Germinal center (tissue), 1 donor: Measurements from ENCODE around the gene GNAI2.
"Not testable (repeated sequence)": the region's sequence is repeated elsewhere in the genome, so short reads cannot be mapped to it uniquely, and the experiment has no call there.

Experiments
- DNase-seq: peaks from one replicate; pipeline ENCODE4 v3.0.0; 2012; ENCODE audit warnings: mixed read lengths, low spot score

GNAI2 gene

DNA sequence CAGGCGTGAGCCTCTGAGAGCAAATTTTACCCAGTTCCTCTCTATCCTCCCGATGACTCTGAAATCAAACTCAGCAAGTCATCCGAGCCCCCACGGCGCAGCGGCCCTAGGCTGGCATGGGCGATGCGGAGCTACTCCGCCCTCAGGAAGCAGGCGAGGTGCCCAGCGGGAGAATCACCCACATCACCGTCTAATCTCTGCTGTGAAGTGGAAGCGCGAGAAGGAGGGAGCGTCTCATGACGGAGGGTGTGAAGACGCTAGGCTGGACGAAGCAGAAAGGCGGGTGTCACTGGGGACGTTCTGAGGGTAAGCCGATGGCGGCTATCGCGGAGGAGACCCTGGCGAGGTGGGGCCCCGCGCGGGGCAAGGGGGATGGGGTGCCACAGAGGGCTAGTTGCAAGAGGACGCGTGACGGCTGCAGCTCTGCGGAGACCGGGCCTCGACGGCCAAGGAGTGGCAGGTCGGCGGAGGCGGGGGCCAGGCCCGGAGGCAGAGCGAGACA, 9.1 kb upstream of the GNAI2 start:
- DNase-seq = peak; percentile 54

DNA sequence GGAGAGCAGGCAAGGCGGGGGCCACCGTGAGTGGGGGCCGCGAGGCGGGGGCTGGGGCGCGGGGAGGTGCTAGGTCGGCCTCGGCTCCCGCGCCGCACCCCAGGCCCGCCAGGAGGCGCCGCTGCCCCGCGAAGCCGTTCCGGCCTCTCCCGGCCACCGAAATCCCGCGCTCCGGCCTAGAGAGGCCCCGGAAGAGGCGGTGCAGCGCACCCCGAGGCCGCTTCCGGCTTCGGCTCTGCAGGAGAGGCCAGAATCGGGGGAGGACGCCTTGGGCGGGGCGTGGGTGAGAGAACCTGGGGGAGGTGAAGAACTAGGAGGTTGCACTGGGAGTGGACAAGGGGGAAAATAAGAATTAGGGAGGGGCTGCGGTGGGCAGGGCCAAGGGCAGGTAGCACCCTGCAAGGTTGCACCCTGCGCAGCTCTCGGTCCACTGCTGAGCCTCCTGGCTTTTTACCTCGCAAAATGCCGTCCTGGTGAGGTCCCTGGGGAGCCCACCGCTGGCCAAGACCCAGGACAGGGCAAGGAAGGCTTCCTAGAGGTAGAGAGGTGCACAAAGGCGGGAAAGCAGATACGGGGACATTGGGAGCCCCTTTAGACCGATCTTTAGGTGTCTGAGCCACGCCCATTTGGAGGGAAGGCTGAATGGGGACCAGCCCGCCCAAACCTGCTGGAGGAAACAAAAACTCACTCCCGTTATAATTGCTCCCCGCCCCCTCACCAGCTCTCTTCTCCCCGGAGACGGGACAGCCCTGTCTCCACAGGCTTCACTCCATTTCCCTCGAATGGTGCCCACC, 8.4 kb upstream of the GNAI2 start:
- peak; percentile 91 for DNase-seq

DNA sequence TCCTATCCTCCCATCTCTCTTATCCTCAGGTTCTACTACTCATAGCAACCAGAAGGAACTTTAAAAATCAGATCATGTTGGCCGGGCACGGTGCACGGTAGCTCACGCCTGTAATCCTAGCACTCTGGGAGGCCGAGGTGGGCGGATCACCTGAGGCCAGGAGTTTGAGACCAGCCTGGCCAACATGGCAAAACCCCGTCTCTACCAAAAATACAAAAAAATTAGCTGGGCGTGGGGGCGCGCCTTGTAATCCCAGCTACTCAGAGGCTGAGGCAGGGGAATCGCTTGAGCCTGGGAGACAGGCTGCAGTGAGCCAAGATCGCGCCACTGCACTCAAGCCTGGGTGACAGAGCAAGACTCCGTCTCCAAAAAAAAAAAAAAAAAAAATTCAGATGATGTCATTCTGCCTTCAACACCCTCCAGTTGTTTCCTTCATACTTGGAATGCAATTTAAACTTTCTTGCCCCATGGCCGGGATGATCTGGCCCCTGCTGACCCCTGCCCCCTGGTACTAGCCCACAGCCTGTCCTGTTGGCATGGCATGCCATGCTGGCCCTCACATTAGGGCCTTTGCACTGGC, 7.7 kb upstream of the GNAI2 start:
- DNase-seq = not testable (repeated sequence)

DNA sequence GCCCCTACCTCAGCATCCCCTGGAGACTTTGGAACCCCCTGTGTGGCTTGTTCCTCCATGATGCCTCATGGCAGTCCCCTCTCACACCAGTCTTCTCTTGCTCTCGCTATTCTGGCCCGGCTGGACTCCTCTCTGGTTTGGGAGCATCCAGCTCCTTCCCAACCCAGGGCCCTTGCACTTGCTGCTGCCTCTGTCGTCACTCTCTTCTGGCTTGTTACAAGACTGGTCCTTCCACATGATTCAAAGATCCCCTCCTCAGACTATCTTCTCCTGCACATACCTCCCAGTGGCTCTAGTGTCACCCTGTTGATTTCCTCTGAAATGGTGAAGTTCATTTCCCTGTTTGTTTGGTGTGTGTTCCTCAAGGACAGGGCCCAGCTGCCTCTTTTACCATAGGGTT, 6.5 kb upstream of the GNAI2 start:
- DNase-seq = no peak

DNA sequence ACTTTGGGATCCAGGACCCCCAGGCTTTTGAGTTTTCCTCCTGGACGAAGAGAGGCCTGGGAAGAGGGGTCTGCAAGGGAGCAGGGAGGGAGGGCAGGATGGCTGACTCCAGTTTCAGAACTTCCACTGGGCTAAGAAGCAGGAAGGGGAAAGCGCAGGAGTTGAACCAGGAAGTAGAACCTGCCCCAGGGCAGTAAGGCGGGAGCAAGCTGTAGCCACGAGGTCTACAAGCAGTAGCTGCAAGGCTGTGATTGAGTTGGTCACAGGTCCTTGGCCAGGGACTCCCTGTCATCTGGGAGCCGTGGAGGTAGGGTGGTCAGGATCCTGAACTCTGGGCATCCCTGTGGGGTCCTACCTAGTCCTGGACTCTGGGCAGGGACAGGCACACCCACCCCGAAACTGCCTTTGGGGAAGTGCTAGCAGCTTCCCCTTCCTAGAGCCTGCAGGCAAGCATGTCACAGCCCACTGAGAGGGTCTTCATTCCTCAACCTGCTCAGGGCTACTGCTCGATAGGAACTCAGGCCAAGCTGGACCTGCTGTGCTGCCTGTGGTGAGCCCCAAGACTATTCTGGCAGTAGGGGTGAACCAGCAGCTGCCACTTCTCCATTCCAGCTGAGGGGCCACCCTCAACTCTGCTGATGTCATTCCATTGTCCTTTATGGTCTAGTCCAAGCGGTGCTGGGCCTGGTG, 5.8 kb upstream of the GNAI2 start:
- peak; percentile 31 for DNase-seq

DNA sequence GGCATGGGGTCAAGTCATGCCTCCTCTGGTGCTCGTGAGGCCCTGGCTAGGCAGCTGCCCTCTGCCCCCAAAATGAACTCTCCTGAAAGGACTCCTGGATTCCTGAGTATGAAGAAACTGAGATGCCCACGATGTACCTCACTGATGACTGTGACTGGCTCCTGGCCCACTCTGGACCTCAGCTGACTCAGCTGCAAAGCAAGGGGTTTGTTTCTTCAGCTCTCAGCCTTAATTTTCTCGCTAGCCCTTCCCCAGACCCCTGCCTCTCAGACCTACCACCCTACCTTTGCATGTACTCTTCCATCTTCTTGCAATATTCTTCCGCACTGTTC, 5.2 kb upstream of the GNAI2 start:
- DNase-seq = no peak

DNA sequence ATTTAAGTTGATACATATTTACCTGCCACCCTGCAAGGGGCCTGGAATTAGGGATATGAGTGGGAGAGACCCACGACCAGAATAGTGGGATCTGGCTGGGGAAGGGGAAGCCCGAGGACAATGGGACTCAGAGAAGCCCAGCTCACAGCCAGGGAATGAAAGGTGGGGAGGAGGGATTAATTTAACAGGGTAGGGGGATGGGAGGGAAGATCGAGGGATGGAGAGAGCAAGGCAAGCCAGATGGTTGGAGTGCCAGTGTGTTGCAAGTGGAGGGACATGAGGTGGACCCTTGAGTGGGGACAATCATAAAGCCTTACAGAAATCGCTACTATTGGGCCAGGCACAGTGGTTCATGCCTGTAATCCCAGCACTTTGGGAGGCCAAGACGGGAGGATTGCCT, 4.4 kb upstream of the GNAI2 start:
- DNase-seq = no peak

DNA sequence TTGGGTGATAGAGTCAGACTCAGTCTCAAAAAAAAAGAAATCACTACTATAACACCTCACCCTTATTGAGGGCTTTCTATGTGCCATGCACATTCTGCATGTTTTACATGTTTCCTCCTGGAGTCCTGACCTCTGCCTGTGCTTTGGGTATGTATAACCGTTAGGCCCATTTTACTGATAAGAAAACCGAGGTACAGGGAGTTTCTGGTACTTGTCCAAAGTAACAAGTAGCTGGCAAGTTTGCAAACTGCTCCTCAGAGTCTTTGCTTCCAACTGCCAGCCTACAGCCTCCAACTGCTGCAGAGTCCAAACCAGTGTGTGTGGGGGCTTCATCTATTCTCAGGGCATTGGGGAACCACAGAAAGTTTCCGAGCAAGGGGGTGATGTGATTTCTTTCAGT, 3.7 kb upstream of the GNAI2 start:
- no peak for DNase-seq

DNA sequence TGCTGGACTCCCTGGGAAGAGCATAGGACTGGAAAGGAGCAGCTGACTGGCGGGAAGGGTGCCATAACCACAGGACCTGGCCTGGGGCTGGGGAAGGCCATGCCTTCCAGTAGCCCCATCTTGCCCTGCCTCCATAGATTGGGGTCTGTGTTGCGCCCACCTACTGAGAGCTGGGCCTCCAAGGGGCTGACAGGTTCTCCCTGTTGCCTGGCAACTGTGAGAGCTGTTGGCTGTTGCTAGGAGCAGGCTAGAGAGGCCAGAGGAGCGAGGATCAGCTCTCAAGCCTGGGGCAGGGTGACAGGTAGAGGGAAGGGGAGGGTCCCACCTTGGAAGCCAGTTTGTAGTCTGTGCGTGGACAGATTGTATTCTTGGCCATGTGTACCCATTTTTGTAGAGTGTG, 2.8 kb upstream of the GNAI2 start:
- no peak for DNase-seq

DNA sequence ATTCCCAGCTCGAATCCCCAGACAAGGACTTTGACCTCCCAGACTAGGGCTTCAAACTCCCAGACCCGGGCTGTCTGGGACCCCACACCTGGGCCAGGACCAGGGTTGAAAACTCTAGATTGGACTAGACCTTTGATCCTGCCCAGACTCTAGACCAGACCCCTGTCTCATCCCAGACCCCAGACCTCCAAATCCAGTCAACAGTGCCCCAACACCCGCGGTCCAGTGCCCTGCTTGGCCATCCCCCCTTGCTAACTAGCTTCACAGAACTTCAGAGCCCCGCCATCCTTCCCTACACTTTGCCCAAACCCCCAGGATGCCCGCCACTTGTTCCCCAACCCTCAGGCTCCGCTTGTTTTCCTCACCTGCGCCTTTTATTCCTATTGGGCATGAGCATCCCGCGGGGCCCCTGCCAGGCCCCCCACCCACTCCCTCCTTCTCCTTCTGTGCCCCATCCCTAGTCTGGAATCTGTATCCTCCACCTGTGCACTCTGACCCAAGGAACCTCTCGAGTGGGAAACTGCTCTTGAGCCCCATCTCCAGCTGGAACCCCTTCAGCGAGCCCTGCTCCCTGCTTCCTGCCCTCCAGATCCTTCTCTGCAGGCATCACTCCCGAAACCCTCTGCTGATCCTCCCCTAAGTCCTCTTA, 604 bp downstream of the GNAI2 start:
- no peak for DNase-seq

DNA sequence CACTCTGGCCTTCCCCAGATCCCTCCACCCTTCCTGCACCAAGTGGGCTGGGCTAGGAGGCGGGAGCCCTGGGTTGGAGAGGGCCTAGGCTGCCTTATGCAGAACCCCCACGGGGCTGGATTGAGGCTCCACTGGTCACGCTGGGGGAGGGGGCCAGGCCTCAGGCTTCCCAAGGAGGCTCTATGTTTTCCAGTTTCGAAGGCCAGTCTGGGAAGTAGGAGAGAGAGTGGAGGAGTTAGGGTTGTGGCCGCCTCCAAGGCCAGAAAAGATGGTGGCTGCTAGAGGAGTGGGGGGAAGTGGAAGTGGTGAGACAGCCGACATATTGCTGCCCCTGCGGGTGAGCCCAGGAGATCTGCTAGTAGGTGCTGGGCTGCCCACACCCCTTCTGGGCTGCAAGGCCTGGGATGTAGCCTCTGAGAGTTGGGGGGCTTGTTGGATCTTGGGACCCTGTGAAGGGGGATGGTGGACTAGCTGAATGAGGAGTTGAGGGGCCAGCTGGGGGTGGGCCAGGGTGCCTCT, 1.2 kb downstream of the GNAI2 start:
- peak; percentile 59 for DNase-seq

DNA sequence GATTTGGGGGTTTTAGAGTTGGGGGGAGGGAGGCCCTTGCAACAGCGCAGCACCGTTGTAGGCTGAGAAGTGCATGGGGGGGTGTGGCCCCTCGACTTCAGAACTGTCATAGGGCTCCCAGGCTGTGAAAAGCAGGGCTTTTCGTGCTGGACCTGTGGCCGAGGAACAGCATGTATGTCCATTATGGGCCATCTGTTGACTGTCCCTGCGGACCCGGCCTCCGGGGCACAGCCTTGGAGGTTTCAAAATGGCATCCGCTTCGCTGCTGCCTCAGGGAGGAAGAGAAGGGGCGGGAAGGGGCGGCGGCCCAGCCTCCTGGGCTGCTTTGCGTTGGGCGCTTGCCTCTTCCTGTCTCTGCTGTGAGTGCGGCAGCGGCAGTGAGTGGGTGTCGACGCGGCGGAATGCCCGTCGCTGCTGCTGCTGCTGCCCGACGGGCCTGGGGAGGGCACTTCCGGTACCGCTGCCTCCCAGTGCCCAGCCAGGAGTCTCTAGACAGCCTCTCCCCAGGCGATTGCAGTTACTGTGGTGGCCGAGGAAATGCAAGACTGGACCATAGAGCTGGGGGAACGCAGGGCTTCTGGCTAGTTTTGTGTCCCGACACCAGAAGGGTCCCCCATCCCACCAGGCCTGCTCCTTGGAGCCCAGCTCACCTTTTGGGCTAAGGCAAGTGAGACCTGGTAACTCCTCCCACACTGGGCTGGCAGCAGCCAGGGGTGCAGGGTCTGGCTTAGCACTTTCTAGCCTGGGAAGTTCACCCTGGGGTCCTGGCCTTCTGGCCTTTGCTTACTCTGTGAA, 1.9 kb downstream of the GNAI2 start:
- peak; percentile 88 for DNase-seq

DNA sequence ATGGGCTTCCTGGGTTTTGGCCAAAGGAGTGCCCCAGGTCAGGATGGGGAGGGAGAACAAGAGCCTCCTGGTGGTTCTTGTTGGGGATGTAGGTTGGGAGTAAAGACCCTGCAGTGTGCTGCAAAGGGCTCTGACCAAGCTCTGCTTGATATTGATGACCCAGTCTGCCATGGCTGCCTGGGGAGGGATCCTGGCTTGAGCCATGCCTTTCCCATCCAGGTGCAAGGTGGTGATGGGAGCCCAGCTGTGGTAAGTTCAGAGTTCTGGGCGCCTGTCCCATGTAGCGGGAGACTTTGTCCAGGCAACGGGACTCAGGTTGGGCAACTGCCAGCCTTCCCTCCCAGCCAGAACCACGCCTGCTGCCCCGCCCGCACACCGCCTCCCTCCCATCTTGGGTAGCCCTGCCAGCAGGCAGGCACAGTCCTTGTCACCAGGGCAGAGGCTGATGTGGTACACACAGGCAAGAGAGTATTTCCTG, 2.6 kb downstream of the GNAI2 start:
- no peak for DNase-seq

DNA sequence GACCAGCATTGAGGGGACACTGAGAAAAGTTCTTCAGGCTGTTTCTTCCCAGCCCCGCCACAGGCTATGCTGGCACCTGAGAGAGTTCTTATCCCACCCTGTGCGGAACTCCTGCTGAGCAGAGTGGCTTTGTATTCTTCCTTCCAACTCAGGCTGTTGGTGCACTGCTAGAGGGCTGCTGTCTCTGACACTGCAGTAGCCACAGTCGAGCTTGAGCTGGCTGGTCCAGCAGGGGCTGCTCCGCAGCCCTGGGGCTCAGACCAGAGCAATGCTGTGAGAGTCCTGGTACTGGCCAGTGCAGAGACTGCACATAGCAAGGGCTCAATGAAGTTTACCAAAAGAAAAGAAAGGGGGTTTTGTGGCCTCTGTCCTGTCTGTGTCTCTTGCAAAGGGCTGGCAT, 3.6 kb downstream of the GNAI2 start:
- DNase-seq = no peak

DNA sequence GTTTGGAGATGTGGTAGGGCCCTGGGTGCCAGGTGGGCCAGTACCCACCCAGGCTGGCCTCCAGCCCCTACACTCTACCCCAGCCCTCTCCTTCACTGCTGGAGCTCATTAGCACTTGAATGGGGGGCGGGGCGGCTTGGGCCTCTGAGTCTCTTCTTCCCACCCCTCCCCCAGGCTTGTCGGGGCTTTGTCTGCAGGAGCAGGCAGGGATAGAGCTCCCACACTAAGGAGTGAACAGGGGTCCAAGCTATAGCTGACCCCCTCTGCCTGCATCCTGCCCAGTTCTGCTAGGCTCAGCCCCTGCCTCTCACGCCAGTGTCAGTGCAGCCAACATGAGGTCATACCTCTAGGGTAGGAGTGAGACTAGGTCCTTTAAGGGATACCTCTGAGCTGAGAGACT, 5.2 kb downstream of the GNAI2 start:
- DNase-seq = no peak

DNA sequence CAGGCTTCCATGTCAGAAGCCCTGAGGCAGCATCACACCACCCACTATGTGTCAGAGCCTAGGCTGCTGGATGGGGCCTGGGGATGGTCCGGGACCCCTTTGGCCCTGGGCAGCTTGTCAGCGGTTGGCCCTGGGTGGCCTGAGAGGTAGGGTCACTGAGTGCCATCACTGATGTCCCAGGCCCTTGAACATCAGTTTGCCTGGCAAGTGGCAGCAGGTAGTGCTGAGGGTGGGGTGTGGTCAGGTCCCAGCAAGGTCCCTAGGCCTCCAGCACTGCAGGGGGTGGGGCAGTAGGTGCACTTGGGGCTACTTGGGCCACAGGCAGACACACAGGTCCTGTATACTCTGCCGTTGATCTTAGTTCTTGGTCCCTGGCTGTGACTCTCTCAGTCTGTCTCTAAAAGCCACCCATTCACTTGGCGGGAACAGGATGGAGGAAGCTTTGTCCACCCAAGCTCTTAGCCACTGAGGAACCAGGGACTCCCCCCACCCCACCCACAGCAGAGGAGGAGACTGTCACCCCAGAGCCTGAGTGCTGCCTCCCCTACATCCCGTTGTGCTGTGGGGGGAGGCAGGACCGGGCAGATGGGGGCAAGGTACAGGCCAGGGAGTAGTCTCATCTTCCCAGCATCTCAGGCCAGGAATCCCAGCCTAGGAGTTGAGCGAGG, 5.8 kb downstream of the GNAI2 start:
- DNase-seq = no peak

DNA sequence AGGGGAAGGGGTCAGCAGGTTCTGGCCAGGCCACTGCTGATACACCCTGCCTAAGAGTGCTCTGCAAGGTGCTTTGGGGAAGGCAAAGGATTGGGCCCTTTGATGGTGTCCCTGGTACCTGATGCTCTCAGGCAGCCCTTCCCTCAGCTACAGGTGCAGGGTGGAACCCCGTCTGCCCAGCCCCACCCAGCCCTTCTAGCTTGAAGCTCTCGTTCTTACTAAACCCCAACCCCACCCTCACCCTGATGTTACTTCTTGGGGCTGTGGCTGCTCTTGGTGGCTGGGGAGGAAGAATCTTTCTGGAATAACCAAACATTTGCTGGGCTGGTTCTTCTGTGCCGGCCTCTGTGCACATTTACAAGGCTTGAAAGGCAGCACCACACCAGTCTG, 6.4 kb downstream of the GNAI2 start:
- DNase-seq = no peak

DNA sequence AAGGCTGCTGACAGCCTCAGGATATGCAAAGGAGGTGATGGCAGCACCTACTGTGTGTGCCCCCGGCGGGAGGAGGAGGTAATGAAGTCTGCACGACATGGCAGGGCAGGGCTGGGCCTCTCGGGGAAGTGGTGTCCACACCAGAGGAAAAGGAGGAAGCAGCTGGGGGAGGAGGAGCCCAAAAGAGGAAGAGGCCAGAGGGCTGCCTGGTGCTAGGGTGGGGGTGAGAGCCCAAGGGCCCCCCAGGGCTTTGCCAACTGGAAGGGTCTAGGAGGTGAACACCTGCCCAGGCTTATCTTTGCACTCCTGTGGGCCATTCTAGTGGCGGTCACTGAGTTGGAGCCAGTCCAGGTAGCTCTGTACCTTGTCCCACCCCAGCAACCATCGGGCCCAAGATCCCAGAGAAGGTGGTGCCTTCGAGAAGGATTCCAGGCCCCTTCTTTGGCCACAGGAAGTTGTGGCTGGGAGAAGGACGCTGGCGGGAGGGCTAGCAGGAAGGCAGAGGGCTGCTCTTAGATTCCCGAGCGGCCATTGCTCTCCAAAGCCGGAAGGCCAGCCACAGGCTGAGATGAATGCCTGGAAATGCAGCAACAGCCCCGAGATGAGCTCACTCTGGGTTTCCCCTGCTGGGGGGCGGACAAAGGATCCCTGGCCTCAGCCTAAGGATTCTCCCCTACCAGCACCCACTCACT, 7.0 kb downstream of the GNAI2 start:
- DNase-seq = peak; percentile 79

DNA sequence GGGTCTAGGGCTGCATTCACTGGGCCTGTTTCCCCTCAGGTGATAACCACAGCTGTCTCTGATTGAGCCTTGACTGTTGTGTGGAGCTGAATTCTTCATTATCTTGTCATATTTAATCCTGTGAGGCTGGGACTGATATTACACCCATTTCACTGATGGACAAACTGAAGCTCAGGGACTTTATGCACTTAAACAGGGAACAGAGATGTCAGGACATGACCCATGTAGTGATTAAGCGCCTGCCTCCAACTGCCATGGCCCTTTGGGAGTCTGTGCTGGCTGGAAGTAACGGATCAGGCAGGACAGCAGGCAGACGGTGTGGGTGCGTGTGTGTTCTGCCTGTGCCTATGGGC, 7.5 kb downstream of the GNAI2 start:
- DNase-seq = no peak

DNA sequence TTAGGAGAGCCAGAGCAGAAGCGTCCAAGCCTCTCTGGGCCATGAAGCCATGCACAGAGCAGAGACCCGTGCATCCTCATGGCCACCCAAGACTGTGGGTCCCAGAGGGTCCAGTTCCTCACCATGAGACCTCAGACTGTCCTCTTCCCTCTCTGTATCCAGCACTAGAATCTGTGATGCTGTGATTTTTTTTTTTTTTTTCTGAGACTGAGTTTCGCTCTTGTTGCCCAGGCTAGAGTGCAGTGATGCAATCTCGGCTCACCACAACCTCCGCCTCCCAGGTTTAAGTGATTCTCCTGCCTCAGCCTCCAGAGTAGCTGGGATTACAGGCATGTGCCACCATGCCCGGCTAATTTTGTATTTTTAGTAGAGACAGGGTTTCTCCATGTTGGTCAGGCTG, 8.8 kb downstream of the GNAI2 start:
- DNase-seq = not testable (repeated sequence)
